ENCODE data around the gene GLIS2.

Gene GLIS2

DNA sequence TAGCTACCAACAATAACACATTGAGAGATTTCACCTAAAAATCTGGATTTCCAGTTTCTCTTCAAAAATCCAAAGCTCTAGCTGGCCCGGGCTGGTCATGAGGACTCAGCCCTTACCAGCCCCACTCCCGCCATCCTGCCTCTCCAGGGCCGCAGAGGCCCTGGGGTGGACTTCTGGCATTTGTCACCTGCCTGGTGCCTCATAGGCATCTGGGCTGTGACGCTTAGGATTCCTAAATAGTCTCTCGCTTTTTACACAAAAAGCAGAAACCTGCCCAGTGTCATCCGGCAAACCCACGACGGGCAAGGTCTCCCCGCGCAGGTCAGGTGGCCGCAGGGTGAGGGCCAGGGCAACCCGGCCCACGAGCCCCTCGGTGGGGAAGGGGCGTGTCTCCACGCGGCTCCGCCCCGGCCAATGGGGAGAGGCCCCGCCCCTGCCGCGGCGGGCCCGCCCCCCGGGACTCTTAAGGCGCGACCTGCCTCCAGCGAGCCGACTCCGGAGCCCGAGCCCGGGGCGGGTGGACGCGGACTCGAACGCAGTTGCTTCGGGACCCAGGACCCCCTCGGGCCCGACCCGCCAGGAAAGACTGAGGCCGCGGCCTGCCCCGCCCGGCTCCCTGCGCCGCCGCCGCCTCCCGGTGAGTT is 55.6 kb downstream of the GLIS2 start, which contains the start of gene VASN:
Gene VASN, plus strand, starts transcription at position 492 of the 644 bp plus-strand sequence. CDS start 9,030 bp downstream, outside the sequence.
- peak; percentile 73 for DNase-seq (ENCODE audit: low read depth)

- no peak for DNase-seq (ENCODE audit: low read depth)
These were observed 56.2 kb downstream of the GLIS2 start for GRCh38 chr16:4372001-4372577.

- no peak for DNase-seq (ENCODE audit: low read depth)
These were observed 56.9 kb downstream of the GLIS2 start for GRCh38 chr16:4372578-4373355.

GRCh38 chr16:4373356-4373908 is 57.6 kb downstream of the GLIS2 start:
- DNase-seq (ENCODE audit: low read depth) = no peak

- DNase-seq (ENCODE audit: low read depth) = no peak
These were observed 58.3 kb downstream of the GLIS2 start for GRCh38 chr16:4373909-4374742.

DNA sequence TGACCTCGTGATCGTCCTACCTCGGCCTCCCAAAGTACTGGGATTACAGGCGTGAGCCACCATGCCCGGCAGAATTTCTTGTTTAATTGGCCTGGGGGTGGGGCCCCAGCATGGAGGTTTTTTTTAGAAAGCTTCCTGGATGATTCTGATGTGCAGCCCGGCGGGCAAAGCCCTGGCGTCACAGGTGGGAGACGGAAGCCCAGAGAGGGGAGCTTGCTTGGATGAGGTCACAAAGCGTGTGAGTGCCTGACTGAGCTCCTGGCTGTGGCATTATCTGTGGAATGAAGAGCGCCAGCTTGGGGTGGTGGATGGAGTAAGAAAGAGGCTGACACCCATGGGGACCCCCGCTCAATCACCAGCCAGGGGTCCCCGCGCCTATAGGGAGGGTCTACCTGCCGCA is 59.9 kb downstream of the GLIS2 start:
- no peak for DNase-seq (ENCODE audit: low read depth)

- no peak for DNase-seq (ENCODE audit: low read depth)
These were observed 60.4 kb downstream of the GLIS2 start for GRCh38 chr16:4376126-4376892.

- no peak for DNase-seq (ENCODE audit: low read depth)
These were observed 61.2 kb downstream of the GLIS2 start for GRCh38 chr16:4376893-4377572.

- DNase-seq (ENCODE audit: low read depth) = no peak
These were observed 61.8 kb downstream of the GLIS2 start for GRCh38 chr16:4377573-4378154.

DNA sequence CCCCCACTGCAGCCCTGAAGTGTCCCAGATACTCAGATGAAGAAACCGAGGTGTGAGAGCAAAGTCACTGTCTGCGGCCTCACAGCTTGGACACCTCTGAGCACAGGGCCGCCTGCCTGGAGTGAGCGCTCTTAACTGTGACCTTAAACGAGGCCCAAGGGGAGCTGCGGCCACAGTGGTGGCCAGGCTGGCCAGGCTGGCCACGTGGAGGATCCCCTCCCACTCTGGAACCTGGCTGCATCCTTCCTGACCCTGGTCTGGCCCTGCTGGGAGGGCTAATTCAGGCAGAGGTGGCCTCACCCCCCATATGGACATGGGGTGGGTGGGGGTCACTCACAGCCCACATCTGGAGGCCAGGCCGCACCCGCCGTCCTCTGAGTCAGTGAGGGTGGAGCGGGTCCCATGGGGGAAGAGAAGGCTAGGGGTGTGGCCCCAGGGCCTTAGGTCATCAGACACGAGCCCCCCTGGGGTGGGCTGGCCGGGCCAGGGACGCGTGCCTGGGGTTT is 62.3 kb downstream of the GLIS2 start:
- DNase-seq (ENCODE audit: low read depth) = no peak

DNA sequence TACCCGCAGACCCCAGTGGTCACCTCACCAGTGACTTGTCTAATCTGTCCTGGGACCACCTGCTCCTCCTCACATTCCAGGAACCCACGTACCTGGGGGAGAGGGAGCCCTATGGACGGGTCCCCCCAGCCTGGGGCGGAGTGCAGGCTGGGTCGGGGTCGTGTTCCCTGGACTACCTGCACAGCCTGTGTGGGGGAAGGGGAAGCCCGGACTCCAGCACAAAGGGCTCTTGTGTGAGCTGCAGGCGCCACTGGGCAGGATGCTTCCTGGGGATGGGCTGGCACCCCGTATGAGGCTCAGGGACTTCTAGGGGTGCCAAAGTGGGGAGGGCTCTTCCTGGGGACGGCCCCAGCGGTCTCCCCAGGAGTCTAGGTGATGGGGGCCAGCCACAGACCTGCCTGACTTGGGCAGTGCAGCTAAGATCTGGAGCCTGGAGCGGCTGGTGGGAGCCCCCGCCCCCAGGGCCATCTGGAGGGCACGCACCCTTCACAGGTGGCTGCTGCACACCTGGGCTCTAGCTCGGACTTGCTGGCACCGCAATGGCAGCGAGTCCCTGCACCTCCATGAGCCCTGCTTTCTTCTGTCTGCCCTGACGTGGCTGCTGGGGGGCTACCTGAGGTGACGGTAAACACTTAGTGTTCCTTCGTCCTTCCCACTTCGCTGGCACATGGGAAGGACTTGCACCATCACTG is 63.3 kb downstream of the GLIS2 start:
- DNase-seq (ENCODE audit: low read depth) = no peak

DNA sequence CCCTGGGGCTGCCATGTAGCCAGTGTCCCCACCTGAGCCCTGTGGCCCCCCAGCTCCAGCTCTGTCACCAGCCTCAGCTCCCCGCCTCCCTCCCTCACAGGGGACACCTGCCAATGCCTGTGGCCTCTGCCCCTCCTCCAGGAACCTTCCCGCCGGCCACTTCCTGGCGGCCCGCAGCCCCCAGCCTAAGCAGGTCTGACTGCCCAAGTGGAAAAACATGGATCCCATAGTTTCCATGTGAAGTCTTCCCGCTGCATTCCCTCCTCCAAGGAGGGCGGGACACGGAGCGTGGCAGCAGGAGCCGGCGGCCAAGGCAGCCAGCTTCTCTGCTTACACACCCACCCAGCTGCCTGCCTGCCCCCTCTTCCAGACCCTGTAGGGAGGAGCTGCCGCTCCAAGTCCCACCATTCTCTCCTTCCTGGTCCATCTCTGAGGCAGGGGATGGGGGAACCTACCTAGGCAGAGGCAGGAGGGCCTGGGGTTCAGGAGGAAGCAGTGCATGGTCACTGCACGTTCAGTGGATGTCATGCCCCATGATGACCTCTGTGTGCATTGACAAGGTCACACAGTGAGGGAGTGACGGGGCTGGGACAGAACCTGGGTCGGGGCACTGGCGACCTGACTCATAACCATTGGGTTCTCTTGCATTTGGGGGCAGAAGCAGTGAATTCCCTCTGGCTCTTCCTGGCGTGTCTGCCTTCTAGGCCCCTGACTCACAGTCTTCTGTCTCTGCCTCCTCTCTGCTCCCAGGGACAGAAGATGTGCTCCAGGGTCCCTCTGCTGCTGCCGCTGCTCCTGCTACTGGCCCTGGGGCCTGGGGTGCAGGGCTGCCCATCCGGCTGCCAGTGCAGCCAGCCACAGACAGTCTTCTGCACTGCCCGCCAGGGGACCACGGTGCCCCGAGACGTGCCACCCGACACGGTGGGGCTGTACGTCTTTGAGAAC is 64.5 kb downstream of the GLIS2 start:
- DNase-seq (ENCODE audit: low read depth) = no peak

DNA sequence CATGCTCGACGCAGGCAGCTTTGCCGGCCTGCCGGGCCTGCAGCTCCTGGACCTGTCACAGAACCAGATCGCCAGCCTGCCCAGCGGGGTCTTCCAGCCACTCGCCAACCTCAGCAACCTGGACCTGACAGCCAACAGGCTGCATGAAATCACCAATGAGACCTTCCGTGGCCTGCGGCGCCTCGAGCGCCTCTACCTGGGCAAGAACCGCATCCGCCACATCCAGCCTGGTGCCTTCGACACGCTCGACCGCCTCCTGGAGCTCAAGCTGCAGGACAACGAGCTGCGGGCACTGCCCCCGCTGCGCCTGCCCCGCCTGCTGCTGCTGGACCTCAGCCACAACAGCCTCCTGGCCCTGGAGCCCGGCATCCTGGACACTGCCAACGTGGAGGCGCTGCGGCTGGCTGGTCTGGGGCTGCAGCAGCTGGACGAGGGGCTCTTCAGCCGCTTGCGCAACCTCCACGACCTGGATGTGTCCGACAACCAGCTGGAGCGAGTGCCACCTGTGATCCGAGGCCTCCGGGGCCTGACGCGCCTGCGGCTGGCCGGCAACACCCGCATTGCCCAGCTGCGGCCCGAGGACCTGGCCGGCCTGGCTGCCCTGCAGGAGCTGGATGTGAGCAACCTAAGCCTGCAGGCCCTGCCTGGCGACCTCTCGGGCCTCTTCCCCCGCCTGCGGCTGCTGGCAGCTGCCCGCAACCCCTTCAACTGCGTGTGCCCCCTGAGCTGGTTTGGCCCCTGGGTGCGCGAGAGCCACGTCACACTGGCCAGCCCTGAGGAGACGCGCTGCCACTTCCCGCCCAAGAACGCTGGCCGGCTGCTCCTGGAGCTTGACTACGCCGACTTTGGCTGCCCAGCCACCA is 65.4 kb downstream of the GLIS2 start:
- DNase-seq (ENCODE audit: low read depth) = no peak

DNA sequence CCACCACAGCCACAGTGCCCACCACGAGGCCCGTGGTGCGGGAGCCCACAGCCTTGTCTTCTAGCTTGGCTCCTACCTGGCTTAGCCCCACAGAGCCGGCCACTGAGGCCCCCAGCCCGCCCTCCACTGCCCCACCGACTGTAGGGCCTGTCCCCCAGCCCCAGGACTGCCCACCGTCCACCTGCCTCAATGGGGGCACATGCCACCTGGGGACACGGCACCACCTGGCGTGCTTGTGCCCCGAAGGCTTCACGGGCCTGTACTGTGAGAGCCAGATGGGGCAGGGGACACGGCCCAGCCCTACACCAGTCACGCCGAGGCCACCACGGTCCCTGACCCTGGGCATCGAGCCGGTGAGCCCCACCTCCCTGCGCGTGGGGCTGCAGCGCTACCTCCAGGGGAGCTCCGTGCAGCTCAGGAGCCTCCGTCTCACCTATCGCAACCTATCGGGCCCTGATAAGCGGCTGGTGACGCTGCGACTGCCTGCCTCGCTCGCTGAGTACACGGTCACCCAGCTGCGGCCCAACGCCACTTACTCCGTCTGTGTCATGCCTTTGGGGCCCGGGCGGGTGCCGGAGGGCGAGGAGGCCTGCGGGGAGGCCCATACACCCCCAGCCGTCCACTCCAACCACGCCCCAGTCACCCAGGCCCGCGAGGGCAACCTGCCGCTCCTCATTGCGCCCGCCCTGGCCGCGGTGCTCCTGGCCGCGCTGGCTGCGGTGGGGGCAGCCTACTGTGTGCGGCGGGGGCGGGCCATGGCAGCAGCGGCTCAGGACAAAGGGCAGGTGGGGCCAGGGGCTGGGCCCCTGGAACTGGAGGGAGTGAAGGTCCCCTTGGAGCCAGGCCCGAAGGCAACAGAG is 66.3 kb downstream of the GLIS2 start:
- DNase-seq (ENCODE audit: low read depth) = no peak

DNA sequence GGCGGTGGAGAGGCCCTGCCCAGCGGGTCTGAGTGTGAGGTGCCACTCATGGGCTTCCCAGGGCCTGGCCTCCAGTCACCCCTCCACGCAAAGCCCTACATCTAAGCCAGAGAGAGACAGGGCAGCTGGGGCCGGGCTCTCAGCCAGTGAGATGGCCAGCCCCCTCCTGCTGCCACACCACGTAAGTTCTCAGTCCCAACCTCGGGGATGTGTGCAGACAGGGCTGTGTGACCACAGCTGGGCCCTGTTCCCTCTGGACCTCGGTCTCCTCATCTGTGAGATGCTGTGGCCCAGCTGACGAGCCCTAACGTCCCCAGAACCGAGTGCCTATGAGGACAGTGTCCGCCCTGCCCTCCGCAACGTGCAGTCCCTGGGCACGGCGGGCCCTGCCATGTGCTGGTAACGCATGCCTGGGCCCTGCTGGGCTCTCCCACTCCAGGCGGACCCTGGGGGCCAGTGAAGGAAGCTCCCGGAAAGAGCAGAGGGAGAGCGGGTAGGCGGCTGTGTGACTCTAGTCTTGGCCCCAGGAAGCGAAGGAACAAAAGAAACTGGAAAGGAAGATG is 67.0 kb downstream of the GLIS2 start:
- no peak for DNase-seq (ENCODE audit: low read depth)

Measured in activated T-cell treated with anti-CD3 and anti-CD28 coated beads for 1 hour (primary cell).